ENCODE data around the gene CTBP1. TPM values are rescaled to one million over a fixed set of nuclear protein-coding genes. Genes with fewer than 3 reads are reported as not detected.

CTBP1 gene
- total and polyA plus RNA-seq, 7 donors: 109 to 165 (median 130) TPM

- no peaks in the 10 kb centered on the region for H3K4me1 ChIP-seq
- ATAC-seq (no peak), DNase-seq (no peak)
- no peak overlapping the region for H3K27ac ChIP-seq
- H3K9me3 ChIP-seq: no peaks in the 10 kb centered on the region
- intact Hi-C loops (cut with DNase I): no loop called here
- TF ChIP-seq CTCF (IDR thresholded peaks at IDR 0.05): no peak
- H3K36me3 ChIP-seq (ENCODE audit: insufficient read depth in 1 of 2, low read depth in 1 of 2): peaks cover 4 to 79% of the 10 kb centered on the region in 2 donors
- no peak overlapping the region for H3K4me3 ChIP-seq
- H3K27me3 ChIP-seq (ENCODE audit: insufficient read depth in 3 of 3, low read length in 2 of 3): no peaks in the 10 kb centered on the region
- WGBS, 3 donors: 87% methylated on average over 33 of the region's 33 CpGs
These were observed 27.6 kb downstream of the CTBP1 start for GRCh38 chr4:1221155-1221870.

GRCh38 chr4:1220566-1220965 lies 28.4 kb downstream of the CTBP1 start:
- peaks cover 4 to 79% of the 10 kb centered on the region in 2 donors for H3K36me3 ChIP-seq (ENCODE audit: insufficient read depth in 1 of 2, low read depth in 1 of 2)
- WGBS, 3 donors: 91 to 95% (median 92%) methylated on average over 16 of the region's 16 CpGs
- no peak for ATAC-seq

GRCh38 chr4:1219566-1219950 lies 29.4 kb downstream of the CTBP1 start:
- TF ChIP-seq CTCF (IDR thresholded peaks at IDR 0.05): no peak
- H3K36me3 ChIP-seq (ENCODE audit: insufficient read depth in 1 of 2, low read depth in 1 of 2): peaks cover under 1 to 79% of the 10 kb centered on the region in 2 donors
- no peaks in the 10 kb centered on the region for H3K4me1 ChIP-seq

More at GRCh38 chr4:1220566-1220965, 28.4 kb downstream of the CTBP1 start:
- intact Hi-C loops (cut with DNase I): no loop called here
- no peak for TF ChIP-seq CTCF (IDR thresholded peaks at IDR 0.05)
- no peaks in the 10 kb centered on the region for H3K4me1 ChIP-seq
- no peak overlapping the region for H3K27ac ChIP-seq
- H3K4me3 ChIP-seq: no peak overlapping the region
- no peaks in the 10 kb centered on the region for H3K9me3 ChIP-seq
- no peaks in the 10 kb centered on the region for H3K27me3 ChIP-seq (ENCODE audit: insufficient read depth in 3 of 3, low read length in 2 of 3)
- no peak for DNase-seq

GRCh38 chr4:1218634-1219565 lies 30.0 kb downstream of the CTBP1 start:
- intact Hi-C loops (cut with DNase I): no loop called here
- H3K36me3 ChIP-seq (ENCODE audit: insufficient read depth in 1 of 2, low read depth in 1 of 2): peaks cover 0 to 79% of the 10 kb centered on the region in 2 donors
- H3K4me1 ChIP-seq: no peaks in the 10 kb centered on the region
- no peak overlapping the region for H3K4me3 ChIP-seq
- no peaks in the 10 kb centered on the region for H3K9me3 ChIP-seq
- H3K27ac ChIP-seq: no peak overlapping the region
- DNase-seq (no peak), ATAC-seq (no peak)
- H3K27me3 ChIP-seq (ENCODE audit: insufficient read depth in 3 of 3, low read length in 2 of 3): no peaks in the 10 kb centered on the region
- 78 to 82% (median 79%) methylated on average over 21 of the region's 21 CpGs for WGBS, 3 donors
- no peak for TF ChIP-seq CTCF (IDR thresholded peaks at IDR 0.05)

More at GRCh38 chr4:1219566-1219950, 29.4 kb downstream of the CTBP1 start:
- 87 to 92% (median 89%) methylated on average over 7 of the region's 7 CpGs for WGBS, 3 donors
- H3K9me3 ChIP-seq: no peaks in the 10 kb centered on the region
- no peak for ATAC-seq
- intact Hi-C loops (cut with DNase I): no loop called here
- H3K27ac ChIP-seq: no peak overlapping the region
- no peaks in the 10 kb centered on the region for H3K27me3 ChIP-seq (ENCODE audit: insufficient read depth in 3 of 3, low read length in 2 of 3)
- DNase-seq: no peak
- no peak overlapping the region for H3K4me3 ChIP-seq
